Esophagus (tissue), 2 donors: ENCODE results near the gene KIRREL2. TPM values are rescaled to one million over a fixed set of nuclear protein-coding genes. Genes with fewer than 3 reads are reported as not detected.
"Not testable (repeated sequence)": the region's sequence is repeated elsewhere in the genome, so short reads cannot be mapped to it uniquely, and the experiment has no call there.

ENCODE experiments used
- H3K27ac ChIP-seq, 2 donors: one replicate each; pipeline ENCODE4 v1.5.1; 2013; ENCODE audit warnings: low read depth in 2 of 2, mild to moderate bottlenecking in 2 of 2, inconsistent platforms in 1 of 2, low read length in 1 of 2, moderate library complexity in 1 of 2
- H3K27me3 ChIP-seq, 2 donors: one replicate each; pipeline ENCODE4 v1.6.1; 2013; ENCODE audit warnings: low read length in 2 of 2, control low read depth in 1 of 2, mild to moderate bottlenecking in 1 of 2; ENCODE audit not compliant: insufficient read depth in 2 of 2, control insufficient read depth in 1 of 2
- H3K36me3 ChIP-seq, 2 donors: one replicate each; pipeline ENCODE4 v1.6.1; 2013; ENCODE audit warnings: low read length in 1 of 2; ENCODE audit not compliant: control insufficient read depth in 2 of 2, insufficient read depth in 2 of 2
- H3K4me1 ChIP-seq, 2 donors: one replicate each; pipeline ENCODE4 v1.6.1; 2013; ENCODE audit warnings: low read length in 1 of 2; ENCODE audit not compliant: control insufficient read depth in 2 of 2, insufficient read depth in 2 of 2
- H3K4me3 ChIP-seq, 2 donors: one replicate each; pipeline ENCODE4 v1.5.1; 2013; ENCODE audit warnings: low read length in 2 of 2, mild to moderate bottlenecking in 2 of 2, low read depth in 1 of 2, moderate library complexity in 1 of 2
- H3K9me3 ChIP-seq, 2 donors: one replicate each; pipeline ENCODE4 v1.6.1; 2013; ENCODE audit warnings: mild to moderate bottlenecking in 2 of 2, low read depth in 1 of 2, low read length in 1 of 2, moderate library complexity in 1 of 2; ENCODE audit not compliant: control insufficient read depth in 2 of 2, insufficient read depth in 1 of 2
- WGBS, 2 donors: extraction: QIAGEN DNeasy Blood & Tissue Kit; methylation state at CpG; one replicate each; pipeline ENCODE4 v1.1.7; 2013; 5-methylcytosine and 5-hydroxymethylcytosine counted together
- polyA plus RNA-seq, 2 donors: library from polyadenylated mRNA; stranded (reverse); fragments of 200-250 nt; gene quantifications; one replicate each; pipeline ENCODE4 v1.2.3, GENCODE V29; 2013
- donor health status: healthy with polysubstance abuse.
- donor health status: Bipolar disorder and iron deficiency.

Gene KIRREL2
- polyA plus RNA-seq, 2 donors, result 0.02 TPM; not detected in 1

GRCh38 chr19:35909684-35910035 lies 52.9 kb downstream of the KIRREL2 start:
- Histone ChIP-seq H3K4me1 (no peaks in the 10 kb centered on the region), H3K9me3 (no peaks in the 10 kb centered on the region), H3K4me3 (no peak overlapping the region), H3K27me3 (no peaks in the 10 kb centered on the region), H3K27ac (peak overlapping the region; percentile 3 to 36), H3K36me3 (no peaks in the 10 kb centered on the region)
- WGBS, 2 donors, result 73 to 78% methylated on average over 6 of the region's 6 CpGs

DNA sequence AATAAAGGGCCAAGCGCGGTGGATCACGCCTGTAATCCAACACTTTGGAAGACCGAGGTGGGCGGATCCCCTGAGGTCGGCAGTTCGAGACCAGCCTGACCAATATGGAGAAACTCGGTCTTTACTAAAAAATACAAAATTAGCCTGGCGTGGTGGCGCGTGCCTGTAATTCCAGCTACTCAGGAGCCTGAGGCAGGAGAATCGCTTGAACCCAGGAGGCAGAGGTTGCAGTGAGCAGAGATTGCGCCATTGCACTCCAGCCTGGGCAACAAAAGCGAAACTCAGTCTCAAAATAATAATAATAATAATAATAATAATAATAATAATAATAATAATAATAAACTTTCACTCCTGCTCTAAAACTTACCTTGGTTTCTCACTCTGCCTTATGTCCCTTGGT lies 53.6 kb downstream of the KIRREL2 start:
- not testable (repeated sequence) for H3K27me3 ChIP-seq, H3K27ac ChIP-seq, H3K4me1 ChIP-seq, H3K4me3 ChIP-seq, H3K36me3 ChIP-seq, H3K9me3 ChIP-seq
- 91 to 93% methylated on average over 14 of the region's 14 CpGs for WGBS, 2 donors

DNA sequence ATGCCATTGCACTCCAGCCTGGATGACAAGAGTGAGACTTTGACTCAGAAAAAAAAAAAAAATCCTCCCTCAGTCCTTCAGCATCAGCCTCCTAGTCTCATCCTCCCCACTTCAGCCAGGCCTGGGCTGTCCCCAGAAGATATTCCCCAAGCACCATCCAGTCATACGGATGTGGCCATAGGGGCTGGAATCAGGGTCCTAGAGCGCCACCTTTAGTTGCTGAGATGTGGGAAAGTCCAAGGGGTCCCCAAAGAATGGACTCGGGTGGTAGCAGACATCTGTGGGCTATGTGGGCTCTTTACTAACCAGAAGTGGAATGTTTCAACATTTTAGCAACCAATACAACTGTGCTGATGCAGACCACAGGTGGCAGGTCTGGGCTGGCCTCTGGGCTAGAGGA lies 54.5 kb downstream of the KIRREL2 start:
- Histone ChIP-seq H3K27me3 (no peaks in the 10 kb centered on the region), H3K4me3 (no peak overlapping the region), H3K36me3 (no peaks in the 10 kb centered on the region), H3K9me3 (no peaks in the 10 kb centered on the region), H3K27ac (no peak overlapping the region), H3K4me1 (no peaks in the 10 kb centered on the region)
- WGBS, 2 donors, result 53 to 65% methylated on average over 3 of the region's 3 CpGs

- Histone ChIP-seq H3K27me3 (no peaks in the 10 kb centered on the region), H3K4me1 (no peaks in the 10 kb centered on the region), H3K27ac (no peak overlapping the region), H3K9me3 (no peaks in the 10 kb centered on the region), H3K4me3 (no peak overlapping the region), H3K36me3 (no peaks in the 10 kb centered on the region)
- 40 to 41% methylated on average over 5 of the region's 5 CpGs for WGBS, 2 donors
Observed at GRCh38 chr19:35911790-35912189, 55.1 kb downstream of the KIRREL2 start.

DNA sequence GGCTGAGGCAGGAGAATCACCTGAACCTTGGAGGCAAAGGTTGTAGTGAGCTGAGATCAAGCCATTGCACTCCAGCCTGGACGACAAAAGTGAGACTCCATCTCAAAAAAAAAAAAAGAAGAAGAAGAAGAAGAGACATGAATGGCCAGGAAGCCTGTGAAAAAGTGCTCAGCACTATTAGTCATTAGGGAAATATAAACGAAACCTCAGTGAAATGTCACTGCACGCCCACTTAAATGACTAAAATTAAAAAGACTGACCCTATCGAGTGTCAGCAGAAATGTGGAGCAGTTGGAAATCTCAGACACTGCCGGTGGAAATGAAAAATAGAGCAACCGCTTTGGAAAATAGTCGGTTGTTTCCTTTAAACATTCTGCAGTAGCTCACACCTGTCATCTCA lies 56.9 kb downstream of the KIRREL2 start:
- Histone ChIP-seq H3K27ac (no peak overlapping the region), H3K36me3 (no peaks in the 10 kb centered on the region), H3K4me1 (no peaks in the 10 kb centered on the region), H3K27me3 (no peaks in the 10 kb centered on the region), H3K4me3 (no peak overlapping the region), H3K9me3 (no peaks in the 10 kb centered on the region)
- 37 to 42% methylated on average over 7 of the region's 7 CpGs for WGBS, 2 donors

GRCh38 chr19:35915443-35915842 lies 58.7 kb downstream of the KIRREL2 start:
- 53 to 64% methylated on average over 3 of the region's 3 CpGs for WGBS, 2 donors
- H3K4me1 ChIP-seq, result no peaks in the 10 kb centered on the region
- H3K36me3 ChIP-seq, result no peaks in the 10 kb centered on the region
- no peaks in the 10 kb centered on the region for H3K27me3 ChIP-seq
- no peak overlapping the region for H3K4me3 ChIP-seq
- H3K9me3 ChIP-seq, result no peaks in the 10 kb centered on the region
- H3K27ac ChIP-seq, result no peak overlapping the region

Other genes with a start within 250 kb of the KIRREL2 start
- 10 to 100 TPM; 10.1 to 24.1 TPM for gene HAUS5, start 244.2 kb upstream of the KIRREL2 start, polyA plus RNA-seq
- 10 to 100 TPM; 47.8 to 61.5 TPM for gene RBM42, start 227.9 kb upstream of the KIRREL2 start, polyA plus RNA-seq
- gene ETV2, start 215.2 kb upstream of the KIRREL2 start, polyA plus RNA-seq, result 1 to 10 TPM; 3.4 to 5.6 TPM
- gene COX6B1, start 208.6 kb upstream of the KIRREL2 start, polyA plus RNA-seq, result 1,000 to 10,000 TPM; 1,022 to 1,339 TPM
- 10 to 100 TPM; 10.7 to 11.5 TPM for gene UPK1A, start 190.4 kb upstream of the KIRREL2 start, polyA plus RNA-seq
- gene ZBTB32, start 152.4 kb upstream of the KIRREL2 start, polyA plus RNA-seq, result under 1 TPM; 0.07 to 0.18 TPM
- gene KMT2B, start 138.9 kb upstream of the KIRREL2 start, polyA plus RNA-seq, result 10 to 100 TPM; 21.5 to 33.8 TPM
- 1 to 10 TPM; 4.3 to 5.1 TPM for gene IGFLR1, start 114.5 kb upstream of the KIRREL2 start, polyA plus RNA-seq
- gene U2AF1L4, start 111.5 kb upstream of the KIRREL2 start, polyA plus RNA-seq, result 10 to 100 TPM; 17.4 to 43.4 TPM
- gene PSENEN, start 111.3 kb upstream of the KIRREL2 start, polyA plus RNA-seq, result 100 to 1,000 TPM in 1 of 2 donors, 10 to 100 TPM in 1; 62.5 to 128 TPM
- gene LIN37, start 108.3 kb upstream of the KIRREL2 start, polyA plus RNA-seq, result 10 to 100 TPM; 10.6 to 20.9 TPM
- 10 to 100 TPM; 12.5 to 18.3 TPM for gene HSPB6, start 99.9 kb upstream of the KIRREL2 start, polyA plus RNA-seq
- 10 to 100 TPM in 1 of 2 donors, 1 to 10 TPM in 1; 5.5 to 13.8 TPM for gene PROSER3, start 98.7 kb upstream of the KIRREL2 start, polyA plus RNA-seq
- gene ARHGAP33, start 81.3 kb upstream of the KIRREL2 start, polyA plus RNA-seq, result 10 to 100 TPM in 1 of 2 donors, 1 to 10 TPM in 1; 5.7 to 20.8 TPM
- not detected for gene PRODH2, start 44.1 kb upstream of the KIRREL2 start, polyA plus RNA-seq
- not detected for gene NPHS1, start 4.4 kb upstream of the KIRREL2 start, polyA plus RNA-seq
- gene APLP1, start 11.7 kb downstream of the KIRREL2 start, polyA plus RNA-seq, result 1 to 10 TPM in 1 of 2 donors, under 1 TPM in 1; 0.69 to 1.4 TPM
- gene NFKBID, start 43.6 kb downstream of the KIRREL2 start, polyA plus RNA-seq, result 1 to 10 TPM; 6.6 to 8.5 TPM
- gene HCST, start 45.6 kb downstream of the KIRREL2 start, polyA plus RNA-seq, result 1 to 10 TPM; 6.2 to 6.7 TPM
- 10 to 100 TPM; 16.7 to 26.8 TPM for gene TYROBP, start 51.4 kb downstream of the KIRREL2 start, polyA plus RNA-seq
- gene LRFN3, start 79.5 kb downstream of the KIRREL2 start, polyA plus RNA-seq, result 1 to 10 TPM; 4.9 to 5.0 TPM
- gene SDHAF1, start 138.3 kb downstream of the KIRREL2 start, polyA plus RNA-seq, result 10 to 100 TPM in 1 of 2 donors, 1 to 10 TPM in 1; 8.6 to 18.0 TPM
- 1 to 10 TPM in 1 of 2 donors, under 1 TPM in 1; 0.87 to 2.7 TPM for gene SYNE4, start 151.9 kb downstream of the KIRREL2 start, polyA plus RNA-seq
- gene ALKBH6, start 157.3 kb downstream of the KIRREL2 start, polyA plus RNA-seq, result 10 to 100 TPM; 15.9 to 19.2 TPM
- 1 to 10 TPM; 2.8 to 7.3 TPM for gene CLIP3, start 176.0 kb downstream of the KIRREL2 start, polyA plus RNA-seq
- gene THAP8, start 197.4 kb downstream of the KIRREL2 start, polyA plus RNA-seq, result 1 to 10 TPM; 3.9 to 4.3 TPM
- gene WDR62, start 198.0 kb downstream of the KIRREL2 start, polyA plus RNA-seq, result 1 to 10 TPM; 2.1 to 2.7 TPM